ENCODE data around the gene N4BP2L1.

The N4BP2L1 gene

GRCh38 chr13:32431361-32431760 lies 3.4 kb upstream of the N4BP2L1 start:
- DNase-seq (ENCODE audit: low read depth in 3 of 3) = no peak

- DNase-seq (ENCODE audit: low read depth in 3 of 3) = no peak
Measured at GRCh38 chr13:32430018-32430747, 2.3 kb upstream of the N4BP2L1 start.

- DNase-seq (ENCODE audit: low read depth in 3 of 3) = no peak
Measured at GRCh38 chr13:32429433-32429909, 1.5 kb upstream of the N4BP2L1 start.

GRCh38 chr13:32428581-32429432 lies 877 bp upstream of the N4BP2L1 start:
- no peak for DNase-seq (ENCODE audit: low read depth in 3 of 3)

- peak; percentile 28 to 50 (median 31) for DNase-seq (ENCODE audit: low read depth in 3 of 3)
Measured at GRCh38 chr13:32426990-32427851, 709 bp downstream of the N4BP2L1 start.

- DNase-seq (ENCODE audit: low read depth in 3 of 3) = peak; percentile 8 to 19 (median 16)
Measured at GRCh38 chr13:32426191-32426989, 1.5 kb downstream of the N4BP2L1 start.

- DNase-seq (ENCODE audit: low read depth in 3 of 3) = no peak
Measured at GRCh38 chr13:32425158-32425557, 2.8 kb downstream of the N4BP2L1 start.

GRCh38 chr13:32423592-32423991 lies 4.3 kb downstream of the N4BP2L1 start:
- no peak for DNase-seq (ENCODE audit: low read depth in 3 of 3)

- DNase-seq (ENCODE audit: low read depth in 3 of 3) = no peak
Measured at GRCh38 chr13:32419862-32420261, 8.1 kb downstream of the N4BP2L1 start.

GRCh38 chr13:32417995-32418394 lies 9.9 kb downstream of the N4BP2L1 start:
- DNase-seq (ENCODE audit: low read depth in 3 of 3) = no peak

- DNase-seq (ENCODE audit: low read depth in 3 of 3) = peak in 1 of 3 experiments; percentile 21
Measured at GRCh38 chr13:32415019-32415418, 12.9 kb downstream of the N4BP2L1 start.

GRCh38 chr13:32414580-32414979 lies 13.3 kb downstream of the N4BP2L1 start:
- DNase-seq (ENCODE audit: low read depth in 3 of 3) = no peak

- DNase-seq (ENCODE audit: low read depth in 3 of 3) = no peak
Measured at GRCh38 chr13:32413284-32413683, 14.6 kb downstream of the N4BP2L1 start.

GRCh38 chr13:32409561-32410421 lies 18.1 kb downstream of the N4BP2L1 start:
- DNase-seq (ENCODE audit: low read depth in 3 of 3) = no peak

- no peak for DNase-seq (ENCODE audit: low read depth in 3 of 3)
Measured at GRCh38 chr13:32409001-32409313, 19.0 kb downstream of the N4BP2L1 start.

GRCh38 chr13:32408296-32409000 lies 19.5 kb downstream of the N4BP2L1 start:
- DNase-seq (ENCODE audit: low read depth in 3 of 3) = no peak

GRCh38 chr13:32407854-32408253 lies 20.1 kb downstream of the N4BP2L1 start:
- DNase-seq (ENCODE audit: low read depth in 3 of 3) = no peak

- DNase-seq (ENCODE audit: low read depth in 3 of 3) = no peak
Measured at GRCh38 chr13:32403108-32403507, 24.8 kb downstream of the N4BP2L1 start.

GRCh38 chr13:32391101-32391619 lies 36.8 kb downstream of the N4BP2L1 start:
- no peak for DNase-seq (ENCODE audit: low read depth in 3 of 3)

Measured in stimulated activated CD4-positive, alpha-beta T cell treated with anti-CD3 and anti-CD28 coated beads, TNF-alpha, amount 100 ng/mL, for 24 hours (primary cell).